Transverse colon (tissue), 4 donors: ENCODE results near the gene ERFE. TPM values are rescaled to one million over a fixed set of nuclear protein-coding genes. Genes with fewer than 3 reads are reported as not detected.

Experiments
- DNase-seq: peaks from one replicate; pipeline ENCODE4 v3.0.0-alpha.2; 2019
- H3K27ac ChIP-seq, 4 donors: fragments of 200-600 bp; sonication (generic); 2 replicates each; pipeline ENCODE4 v1.5.1; 2016 to 2018; ENCODE audit warnings: inconsistent platforms in 4 of 4
- H3K27me3 ChIP-seq: fragments of 200-600 bp; sonication (generic); 2 replicates; pipeline ENCODE4 v1.5.1; 2017; ENCODE audit warnings: inconsistent platforms
- H3K36me3 ChIP-seq, 4 donors: fragments of 200-600 bp; sonication (generic); 2 replicates each; pipeline ENCODE4 v1.5.1; 2017 to 2019; ENCODE audit warnings: inconsistent platforms in 4 of 4
- H3K4me1 ChIP-seq, 4 donors: fragments of 200-600 bp; sonication (generic); 2 replicates each; pipeline ENCODE4 v1.5.1; 2017 to 2020; ENCODE audit warnings: inconsistent platforms in 4 of 4
- H3K4me3 ChIP-seq, 4 donors: fragments of 200-600 bp; sonication (generic); 1 replicate in 1 of 4; 2 replicates in 3 of 4; pipeline versions ENCODE4 v1.5.1 to v1.6.1; 2017 to 2019; ENCODE audit warnings: inconsistent platforms in 4 of 4
- H3K9me3 ChIP-seq, 2 donors: fragments of 200-600 bp; sonication (generic); 2 replicates each; pipeline ENCODE4 v1.5.1; 2017 to 2019; ENCODE audit warnings: inconsistent platforms in 2 of 2
- EP300 ChIP-seq: sonication (generic); formaldehyde crosslinking; IDR thresholded peaks from one replicate; pipeline ENCODE4 v1.6.1; 2017; ENCODE audit warnings: antibody characterized with exemption, low read depth
- POLR2A ChIP-seq: fragments of 450-650 bp; IDR thresholded peaks from one replicate; pipeline ENCODE4 v1.6.1; 2016; ENCODE audit warnings: antibody characterized with exemption, mild to moderate bottlenecking, moderate library complexity
- POLR2AphosphoS5 ChIP-seq, 3 donors: sonication (generic); formaldehyde crosslinking; IDR thresholded peaks; one replicate each; pipeline ENCODE4 v1.6.1; 2016; ENCODE audit warnings: antibody characterized with exemption in 3 of 3
- WGBS, 2 donors: methylation state at CpG; one replicate each; pipeline ENCODE4 v1.1.5; 2018; ENCODE audit warnings: low coverage in 1 of 2; 5-methylcytosine and 5-hydroxymethylcytosine counted together
- in situ Hi-C, 4 donors: fragments of 200-750 bp; cut with MboI; loops; one replicate each; pipeline versions ENCODE4 v1.15.0 to v1.15.1; 2017; ENCODE audit warnings: low sequenced_read_pairs in 3 of 4, low pct_ligation_motif_present in 1 of 4, low pct_unique_long_range_greater_than_20kb in 1 of 4
- intact Hi-C: fragments of 100-400 bp; cut with DNase I; formaldehyde crosslinking; loops from one replicate; pipeline ENCODE4 v1.15.1; 2023; ENCODE audit warnings: low total_unique reads
- total RNA-seq, 4 donors: library from RNA; depleted of rRNA; stranded (reverse); fragments of >200 nt; gene quantifications; one replicate each; pipeline ENCODE4 v1.1.0, GENCODE V29; 2016
- TF ChIP-seq, protein P1 (sequence below), 5 experiments: fragments of 200-600 bp in 3 of 5; fragments of 450-650 bp in 2 of 5; sonication (generic) in 3 of 5; IDR thresholded peaks; 1 replicate in 2 of 5; 2 replicates in 3 of 5; pipeline ENCODE4 v1.5.1; 2016 to 2017; ENCODE audit warnings: antibody characterized with exemption in 5 of 5, inconsistent platforms in 3 of 5, mild to moderate bottlenecking in 2 of 5, moderate library complexity in 1 of 5

The ERFE gene
- total RNA-seq, 4 donors from 2014 or later = 0.41 TPM; not detected in 3

DNA sequence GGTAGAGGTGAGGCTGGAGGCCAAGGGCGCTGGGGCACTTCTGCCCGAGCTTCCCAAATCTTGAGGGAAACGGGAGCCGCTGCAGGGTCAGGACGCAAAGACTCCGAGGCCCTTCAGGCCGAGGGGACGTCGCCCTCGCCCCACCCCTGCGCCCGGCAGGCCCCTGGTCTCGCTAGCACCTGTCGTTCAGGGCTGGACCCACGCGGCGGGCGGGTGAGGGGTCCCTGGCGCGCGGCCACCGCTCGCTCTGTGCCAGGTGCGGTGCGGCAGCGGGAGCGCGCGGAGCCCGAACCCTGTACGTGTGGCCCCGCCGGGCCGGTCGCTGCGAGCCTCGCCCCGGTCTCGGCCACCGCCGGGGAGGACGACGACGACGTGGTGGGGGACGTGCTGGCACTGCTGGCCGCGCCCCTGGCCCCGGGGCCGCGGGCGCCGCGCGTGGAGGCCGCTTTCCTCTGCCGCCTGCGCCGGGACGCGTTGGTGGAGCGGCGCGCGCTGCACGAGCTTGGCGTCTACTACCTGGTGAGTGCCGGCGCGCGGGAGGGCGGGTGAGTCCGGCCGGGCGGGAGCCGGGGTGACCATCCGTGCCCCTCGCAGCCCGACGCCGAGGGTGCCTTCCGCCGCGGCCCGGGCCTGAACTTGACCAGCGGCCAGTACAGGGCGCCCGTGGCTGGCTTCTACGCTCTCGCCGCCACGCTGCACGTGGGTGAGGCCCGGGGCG is 4.9 kb downstream of the ERFE start:
- no peak overlapping the region for H3K27ac ChIP-seq
- DNase-seq = no peak

DNA sequence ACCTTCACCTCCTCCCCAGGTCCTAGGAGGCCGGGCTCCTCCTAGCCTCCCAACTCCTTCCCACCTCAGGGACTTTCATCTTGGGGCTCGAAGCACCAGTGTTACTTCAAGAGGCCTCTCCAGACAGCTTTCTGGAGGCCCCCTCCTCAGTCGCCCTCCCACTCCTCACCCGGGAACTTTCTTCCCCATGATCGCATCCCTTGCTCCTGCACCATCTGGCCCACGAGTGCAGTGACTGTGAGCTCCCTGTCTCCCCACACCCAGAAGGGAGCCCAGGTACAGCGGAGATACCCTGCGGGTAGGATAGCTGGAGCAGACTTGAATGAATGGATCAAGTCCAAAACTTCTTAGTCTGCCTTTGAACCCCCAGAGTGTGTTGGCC is 6.1 kb downstream of the ERFE start:
- in situ Hi-C loops (no loop called here), intact Hi-C loops (no loop called here)
- WGBS, 2 donors = 94% methylated on average over 8 of the region's 8 CpGs; no CpG with 5 or more reads in 1 of the 2 donors
- Histone ChIP-seq H3K36me3 (peaks cover 0 to 1% (median 0%) of the 10 kb centered on the region in 4 donors), H3K27me3 (peaks cover 41% of the 10 kb centered on the region), H3K4me1 (peaks cover 0 to 24% (median 16%) of the 10 kb centered on the region in 4 donors), H3K9me3 (no peaks in the 10 kb centered on the region), H3K4me3 (no peak overlapping the region), H3K27ac (no peak overlapping the region)
- no peak for DNase-seq
- TF ChIP-seq EP300 = no peak
- no peak for TF ChIP-seq POLR2AphosphoS5 (IDR thresholded peaks at IDR 0.05)
- no peak for TF ChIP-seq POLR2A

More for the DNA sequence above, 4.9 kb downstream of the ERFE start:
- Histone ChIP-seq H3K4me1 (peaks cover 4 to 19% (median 12%) of the 10 kb centered on the region in 4 donors), H3K4me3 (no peak overlapping the region), H3K9me3 (no peaks in the 10 kb centered on the region), H3K27me3 (peaks cover 52% of the 10 kb centered on the region), H3K36me3 (no peaks in the 10 kb centered on the region)
- 7 to 52% methylated on average over 4 to 37 of the region's 95 CpGs for WGBS, 2 donors
- in situ Hi-C loops = no loop called here
- TF ChIP-seq POLR2AphosphoS5 (IDR thresholded peaks at IDR 0.05) = no peak
- TF ChIP-seq EP300 = no peak
- TF ChIP-seq, protein P1, sequence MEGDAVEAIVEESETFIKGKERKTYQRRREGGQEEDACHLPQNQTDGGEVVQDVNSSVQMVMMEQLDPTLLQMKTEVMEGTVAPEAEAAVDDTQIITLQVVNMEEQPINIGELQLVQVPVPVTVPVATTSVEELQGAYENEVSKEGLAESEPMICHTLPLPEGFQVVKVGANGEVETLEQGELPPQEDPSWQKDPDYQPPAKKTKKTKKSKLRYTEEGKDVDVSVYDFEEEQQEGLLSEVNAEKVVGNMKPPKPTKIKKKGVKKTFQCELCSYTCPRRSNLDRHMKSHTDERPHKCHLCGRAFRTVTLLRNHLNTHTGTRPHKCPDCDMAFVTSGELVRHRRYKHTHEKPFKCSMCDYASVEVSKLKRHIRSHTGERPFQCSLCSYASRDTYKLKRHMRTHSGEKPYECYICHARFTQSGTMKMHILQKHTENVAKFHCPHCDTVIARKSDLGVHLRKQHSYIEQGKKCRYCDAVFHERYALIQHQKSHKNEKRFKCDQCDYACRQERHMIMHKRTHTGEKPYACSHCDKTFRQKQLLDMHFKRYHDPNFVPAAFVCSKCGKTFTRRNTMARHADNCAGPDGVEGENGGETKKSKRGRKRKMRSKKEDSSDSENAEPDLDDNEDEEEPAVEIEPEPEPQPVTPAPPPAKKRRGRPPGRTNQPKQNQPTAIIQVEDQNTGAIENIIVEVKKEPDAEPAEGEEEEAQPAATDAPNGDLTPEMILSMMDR (IDR thresholded peaks at IDR 0.05) = no peak
- intact Hi-C loops = no loop called here

DNA sequence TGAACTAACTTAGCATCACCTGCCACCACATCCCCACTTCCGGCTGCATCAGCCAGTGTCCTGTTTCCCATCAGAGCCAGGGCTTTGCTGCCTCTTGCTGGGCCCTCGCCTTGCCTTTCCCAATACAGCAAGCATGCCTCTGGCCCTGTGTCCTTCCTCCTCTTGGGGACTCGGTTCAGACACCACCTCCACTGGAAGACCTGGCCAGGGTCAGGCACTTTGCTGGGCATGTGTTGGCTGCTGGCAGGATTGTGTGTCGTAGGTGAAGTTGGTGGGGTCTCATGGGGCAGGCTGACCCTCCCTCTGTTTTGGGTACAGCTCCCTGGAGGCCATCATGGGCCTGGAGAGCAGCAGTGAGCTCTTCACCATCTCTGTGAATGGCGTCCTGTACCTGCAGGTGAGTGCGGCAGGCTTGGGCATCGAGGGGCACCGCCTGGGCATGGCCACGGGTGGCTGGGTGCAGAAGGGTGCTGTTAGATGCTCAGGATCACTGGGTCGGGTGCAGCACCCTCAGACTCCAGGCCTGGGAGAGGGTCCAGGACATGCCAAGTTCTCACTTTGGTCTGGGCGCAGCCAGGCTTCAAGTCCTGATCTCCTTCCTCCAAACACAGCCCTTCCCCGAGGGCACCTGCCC is 6.6 kb downstream of the ERFE start:
- Histone ChIP-seq H3K4me3 (no peak overlapping the region), H3K27me3 (peaks cover 36% of the 10 kb centered on the region), H3K9me3 (no peaks in the 10 kb centered on the region), H3K36me3 (peaks cover 0 to 6% (median under 1%) of the 10 kb centered on the region in 4 donors), H3K27ac (no peak overlapping the region), H3K4me1 (peaks cover 2 to 25% (median 19%) of the 10 kb centered on the region in 4 donors)
- DNase-seq = no peak
- TF ChIP-seq POLR2A (no peak), POLR2AphosphoS5 (IDR thresholded peaks at IDR 0.05) (no peak)
- intact Hi-C loops (no loop called here), in situ Hi-C loops (no loop called here)
- 92% methylated on average over 12 of the region's 12 CpGs; no CpG with 5 or more reads in 1 of the 2 donors for WGBS, 2 donors

DNA sequence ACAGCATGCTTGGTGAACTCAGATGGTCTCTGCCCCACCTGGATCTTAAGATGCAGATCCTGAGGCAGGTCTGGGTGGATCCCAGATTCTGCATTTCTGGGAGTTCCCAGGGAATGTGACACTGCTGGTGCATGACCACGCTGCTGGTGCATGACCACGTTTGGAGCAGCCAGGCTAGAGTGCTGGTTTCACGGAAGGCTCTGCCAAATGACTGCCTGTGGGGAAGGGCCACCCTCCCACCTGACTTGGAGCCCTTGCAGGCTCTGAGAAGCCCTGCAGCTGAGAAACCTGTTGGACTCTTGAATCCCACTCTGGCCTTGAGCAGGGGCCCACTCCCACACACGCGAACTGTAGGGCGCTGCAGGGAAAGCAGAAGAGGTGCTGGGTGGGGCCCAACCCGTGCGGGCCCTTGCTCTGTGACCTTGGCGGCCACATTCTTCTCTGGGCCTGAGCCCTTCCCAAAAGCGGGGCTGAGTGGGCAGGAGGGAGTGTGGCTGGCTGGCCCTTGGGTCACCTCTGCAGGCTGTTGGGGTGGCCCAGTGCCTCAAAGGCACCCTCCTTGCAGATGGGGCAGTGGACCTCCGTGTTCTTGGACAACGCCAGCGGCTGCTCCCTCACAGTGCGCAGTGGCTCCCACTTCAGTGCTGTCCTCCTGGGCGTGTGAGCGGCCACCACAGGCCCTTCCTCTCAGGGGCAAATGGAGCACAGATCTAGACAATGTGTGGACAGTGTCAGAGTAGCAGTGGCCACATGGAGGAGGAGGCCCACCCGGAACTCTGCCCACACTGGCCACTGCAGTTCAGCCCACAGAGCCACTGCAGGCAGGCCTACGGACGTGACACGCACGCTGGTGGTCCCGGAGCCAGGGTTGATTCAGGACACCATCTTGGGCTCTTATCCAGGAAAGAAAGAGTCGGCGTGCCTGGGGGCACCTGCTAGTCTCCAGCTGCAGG is 7.9 kb downstream of the ERFE start:
- no peak for DNase-seq
- intact Hi-C loops = no loop called here
- peaks cover 4 to 26% (median 20%) of the 10 kb centered on the region in 4 donors for H3K4me1 ChIP-seq
- H3K36me3 ChIP-seq = peaks cover 0 to 16% (median 4%) of the 10 kb centered on the region in 4 donors
- no peaks in the 10 kb centered on the region for H3K9me3 ChIP-seq
- no peak overlapping the region for H3K27ac ChIP-seq
- H3K4me3 ChIP-seq = no peak overlapping the region
- H3K27me3 ChIP-seq = peaks cover 29% of the 10 kb centered on the region
- no peak for TF ChIP-seq POLR2AphosphoS5 (IDR thresholded peaks at IDR 0.05)
- TF ChIP-seq EP300 = no peak
- TF ChIP-seq, protein P1 (IDR thresholded peaks at IDR 0.05) = no peak
- no peak for TF ChIP-seq POLR2A
- in situ Hi-C loops = no loop called here
- 81% methylated on average over 23 of the region's 24 CpGs; no CpG with 5 or more reads in 1 of the 2 donors for WGBS, 2 donors
